NCI-H1436 treated with DMSO at 0.1 percent for 48 hours (cell line): ENCODE results near the gene PKMYT1.
A peak's percentile ranks its signal among the peaks of the same experiment; 100 is the strongest.

Experiments
- DNase-seq: peaks from one replicate; lab custom pipeline; 2025; lab: John Stamatoyannopoulos, UW

The PKMYT1 gene

DNA sequence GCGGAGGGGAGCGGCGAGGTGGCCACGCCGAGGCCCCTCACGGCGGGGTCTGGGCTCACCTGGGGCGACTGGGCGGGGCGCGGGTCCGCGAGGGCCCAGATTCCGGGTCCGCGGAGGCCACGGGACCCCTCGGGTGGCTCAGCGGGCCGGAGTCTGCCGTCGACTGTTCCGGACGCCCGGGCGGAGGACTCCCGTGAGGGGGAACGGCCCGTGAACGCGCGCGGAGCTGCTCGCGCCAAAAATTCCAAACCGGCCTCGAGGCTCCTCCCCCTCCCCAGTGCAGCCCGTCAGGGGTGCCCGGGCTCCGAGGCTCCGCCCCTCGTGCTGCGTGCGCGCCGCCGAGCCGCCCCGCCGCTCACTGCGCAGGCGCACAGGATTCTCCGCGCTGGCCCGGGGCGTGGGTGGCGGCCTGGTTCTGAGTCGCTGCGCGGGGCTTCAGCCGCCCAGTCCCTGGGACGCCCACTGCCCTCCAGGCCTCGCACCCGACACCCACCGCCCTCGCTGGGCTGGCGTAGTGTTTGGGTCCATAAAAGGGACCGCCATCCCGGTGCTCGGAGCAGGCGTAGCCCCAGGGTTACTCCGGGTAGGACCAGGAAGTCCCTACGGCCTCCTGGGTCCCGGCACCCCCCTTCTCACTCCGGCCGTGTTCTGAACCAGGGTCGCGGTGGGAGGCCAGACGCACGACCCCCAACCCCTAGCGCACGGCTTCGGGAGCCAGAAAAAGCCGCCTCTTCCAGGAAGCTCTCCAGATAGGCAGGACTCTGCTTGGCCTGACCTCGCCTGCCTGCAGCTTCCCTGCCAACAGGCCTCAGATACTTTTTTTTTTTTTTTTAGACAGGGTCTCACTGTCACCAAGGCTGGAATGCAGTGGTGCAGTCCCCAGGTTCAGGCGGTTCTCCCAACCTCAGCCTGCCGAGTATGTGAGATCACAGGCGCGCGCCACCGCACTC is at the start of gene PKMYT1:
PKMYT1 (minus strand) TSS at position 220 of the 950 bp plus-strand sequence. CDS start 789 bp downstream, outside the sequence.
- no peak for DNase-seq

GRCh38 chr16:3029491-3030221 is 49.4 kb upstream of the PKMYT1 start:
- no peak for DNase-seq

GRCh38 chr16:3028716-3029319 is 48.6 kb upstream of the PKMYT1 start:
- no peak for DNase-seq

GRCh38 chr16:3027983-3028715 is 47.9 kb upstream of the PKMYT1 start:
- peak; percentile 60 for DNase-seq

GRCh38 chr16:3027489-3027795 is 47.2 kb upstream of the PKMYT1 start:
- no peak for DNase-seq

- DNase-seq, result no peak
These were observed 46.6 kb upstream of the PKMYT1 start for GRCh38 chr16:3026609-3027488.

DNA sequence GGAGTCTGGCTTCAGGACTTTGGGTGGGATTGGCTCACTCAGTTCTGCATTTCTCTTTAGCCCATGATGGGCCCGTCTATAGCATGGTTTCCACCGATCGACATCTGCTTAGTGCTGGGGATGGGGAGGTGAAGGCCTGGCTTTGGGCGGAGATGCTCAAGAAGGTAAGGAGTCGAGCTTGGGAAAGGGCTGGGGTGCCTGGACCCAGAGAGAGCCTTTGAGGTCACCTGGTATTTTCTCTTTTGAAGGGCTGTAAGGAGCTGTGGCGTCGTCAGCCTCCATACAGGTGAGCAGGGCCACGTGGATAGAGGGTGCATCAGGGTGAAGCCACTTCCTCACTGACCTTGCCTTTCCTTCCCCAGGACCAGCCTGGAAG is 45.7 kb upstream of the PKMYT1 start:
- no peak for DNase-seq

DNA sequence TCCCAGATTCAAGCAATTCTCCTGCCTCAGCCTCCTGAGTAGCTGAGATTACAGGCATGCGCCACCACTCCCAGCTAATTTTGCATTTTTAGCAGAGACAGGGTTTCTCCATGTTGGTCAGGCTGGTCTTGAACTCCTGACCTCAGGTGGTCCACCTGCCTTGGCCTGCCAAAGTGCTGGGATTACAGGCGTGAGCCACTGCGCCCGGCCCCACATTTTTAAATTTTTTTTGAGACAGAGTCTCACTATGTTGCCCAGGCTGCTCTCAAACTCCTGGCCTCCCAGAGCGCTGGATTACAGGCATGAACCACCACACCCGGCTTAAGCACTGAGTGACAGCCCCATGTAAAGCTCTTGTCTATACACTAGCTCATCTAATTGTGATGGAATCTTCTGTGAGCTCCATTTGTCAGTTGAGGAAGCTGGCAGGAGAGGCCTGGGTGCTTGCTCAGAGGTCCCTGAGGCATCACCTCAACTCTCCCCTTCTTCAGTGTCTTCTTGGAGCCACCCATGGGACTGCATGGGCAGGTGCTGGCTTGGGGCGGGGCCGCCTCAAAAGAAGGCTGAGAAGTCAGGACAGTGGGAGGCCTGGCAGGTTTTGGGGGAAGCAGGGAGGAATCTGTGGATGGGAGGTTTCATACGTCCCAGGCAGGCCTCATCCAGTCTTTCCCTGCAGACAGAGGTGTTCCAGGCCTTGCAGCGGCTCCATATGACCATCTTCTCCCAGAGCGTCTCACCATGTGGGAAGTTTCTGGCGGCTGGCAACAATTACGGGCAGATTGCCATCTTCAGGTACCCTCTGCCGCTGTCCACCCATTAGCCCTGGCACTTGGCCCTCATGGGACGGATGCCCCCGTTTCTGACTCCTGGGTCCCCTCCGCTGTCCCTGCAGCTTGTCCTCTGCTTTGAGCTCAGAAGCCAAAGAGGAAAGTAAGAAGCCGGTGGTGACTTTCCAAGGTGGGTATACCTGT is 45.1 kb upstream of the PKMYT1 start:
- no peak for DNase-seq

- peak; percentile 92 for DNase-seq
These were observed 43.6 kb upstream of the PKMYT1 start, which contains the start of the genes HCFC1R1 and THOC6 for GRCh38 chr16:3023669-3024478. Gene HCFC1R1 (minus strand): TSS chr16:3023942. CDS start chr16:3023941, 1 bp downstream. Gene THOC6 (plus strand): TSS chr16:3024035. CDS start chr16:3024327, 292 bp downstream.

DNA sequence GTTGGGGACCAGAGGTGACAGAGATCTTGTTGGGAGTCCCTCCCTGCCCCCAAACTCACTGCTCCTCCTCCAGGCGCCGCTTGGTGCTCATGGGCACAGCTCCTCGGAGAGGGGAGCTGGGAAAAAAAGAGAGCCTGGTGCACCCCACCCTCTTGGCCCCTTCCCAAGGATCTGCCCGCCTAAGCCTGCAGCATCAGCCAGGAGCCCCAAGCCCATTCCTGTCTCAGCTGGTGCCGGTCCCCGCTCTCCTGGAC is 43.1 kb upstream of the PKMYT1 start:
- no peak for DNase-seq

GRCh38 chr16:3022684-3023414 is 42.6 kb upstream of the PKMYT1 start:
- no peak for DNase-seq

DNA sequence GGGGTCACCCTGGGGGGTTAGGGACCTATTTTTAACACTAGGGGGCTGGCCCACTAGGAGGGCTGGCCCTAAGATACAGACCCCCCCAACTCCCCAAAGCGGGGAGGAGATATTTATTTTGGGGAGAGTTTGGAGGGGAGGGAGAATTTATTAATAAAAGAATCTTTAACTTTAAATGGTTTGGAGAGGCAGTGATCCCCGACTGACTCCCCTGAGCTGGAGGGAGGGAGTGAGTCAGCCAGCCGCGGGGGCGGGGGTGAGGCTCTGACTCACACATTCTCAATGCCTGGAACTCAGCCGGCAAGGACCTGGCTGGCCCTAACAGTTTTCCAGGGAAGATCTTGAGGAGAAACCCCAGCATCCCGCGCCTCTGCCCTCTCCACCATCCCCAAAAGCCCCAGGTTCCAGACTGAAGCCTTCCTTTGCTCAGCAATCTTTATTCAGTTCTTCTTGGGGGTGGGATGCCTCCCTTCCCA is 42.0 kb upstream of the PKMYT1 start:
- no peak for DNase-seq

- DNase-seq, result no peak
These were observed 41.4 kb upstream of the PKMYT1 start for GRCh38 chr16:3021449-3022207.

DNA sequence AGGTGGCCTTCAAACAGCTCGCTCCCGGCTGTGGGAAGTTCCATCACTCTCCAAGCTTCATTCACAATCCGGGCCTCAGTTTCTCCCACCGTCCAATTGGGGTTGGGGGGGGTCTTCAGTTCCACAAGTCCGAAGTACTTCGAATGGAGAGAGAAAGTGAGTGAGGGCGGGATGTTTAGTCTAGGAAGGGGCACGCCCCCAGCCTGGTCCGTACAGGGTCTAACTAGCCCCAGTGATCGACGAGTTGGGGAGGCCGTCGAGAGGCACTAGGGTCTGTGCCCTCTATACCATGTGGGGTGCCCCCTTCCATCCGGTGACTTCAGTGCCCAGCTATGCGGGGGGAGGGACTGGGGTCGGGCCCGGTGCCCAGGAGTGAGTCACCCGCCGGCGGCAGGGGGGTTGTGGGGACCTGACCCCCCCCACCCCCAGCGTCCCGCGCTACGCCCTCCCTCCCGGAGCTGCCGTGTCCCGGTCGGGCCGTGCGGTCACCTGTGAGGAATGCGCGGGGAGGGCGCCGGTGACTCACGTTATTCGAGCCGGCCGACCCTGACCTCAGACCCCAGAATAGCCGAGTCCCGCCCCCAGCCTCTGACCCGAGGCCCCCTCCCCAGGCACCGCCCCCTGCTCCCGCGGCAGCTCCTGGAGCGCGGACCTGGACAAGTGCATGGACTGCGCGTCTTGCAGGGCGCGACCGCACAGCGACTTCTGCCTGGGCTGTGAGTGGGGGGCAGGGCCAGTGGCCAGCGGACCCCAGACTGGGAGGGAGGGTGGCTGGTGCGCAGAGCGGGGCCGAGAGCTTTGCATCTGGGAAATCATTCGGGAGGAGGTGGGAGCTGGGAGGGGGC is 40.6 kb upstream of the PKMYT1 start:
- no peak for DNase-seq

DNA sequence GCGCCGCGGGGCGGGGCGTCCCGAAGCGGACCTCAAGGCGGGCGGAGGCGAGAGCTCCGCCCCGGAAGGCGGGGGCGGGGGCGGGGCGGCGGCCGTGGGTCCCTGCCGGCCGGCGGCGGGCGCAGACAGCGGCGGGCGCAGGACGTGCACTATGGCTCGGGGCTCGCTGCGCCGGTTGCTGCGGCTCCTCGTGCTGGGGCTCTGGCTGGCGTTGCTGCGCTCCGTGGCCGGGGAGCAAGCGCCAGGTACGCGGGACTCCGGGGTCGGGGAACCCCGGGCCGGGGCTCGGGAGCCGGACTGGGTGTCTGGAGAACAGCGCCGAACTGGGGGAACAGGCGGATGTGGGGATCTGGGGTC is 40.0 kb upstream of the PKMYT1 start, which contains the start of gene TNFRSF12A:
TNFRSF12A (plus strand) TSS at position 122 of the 357 bp plus-strand sequence; CDS start at position 152, 30 bp downstream.
- no peak for DNase-seq

DNA sequence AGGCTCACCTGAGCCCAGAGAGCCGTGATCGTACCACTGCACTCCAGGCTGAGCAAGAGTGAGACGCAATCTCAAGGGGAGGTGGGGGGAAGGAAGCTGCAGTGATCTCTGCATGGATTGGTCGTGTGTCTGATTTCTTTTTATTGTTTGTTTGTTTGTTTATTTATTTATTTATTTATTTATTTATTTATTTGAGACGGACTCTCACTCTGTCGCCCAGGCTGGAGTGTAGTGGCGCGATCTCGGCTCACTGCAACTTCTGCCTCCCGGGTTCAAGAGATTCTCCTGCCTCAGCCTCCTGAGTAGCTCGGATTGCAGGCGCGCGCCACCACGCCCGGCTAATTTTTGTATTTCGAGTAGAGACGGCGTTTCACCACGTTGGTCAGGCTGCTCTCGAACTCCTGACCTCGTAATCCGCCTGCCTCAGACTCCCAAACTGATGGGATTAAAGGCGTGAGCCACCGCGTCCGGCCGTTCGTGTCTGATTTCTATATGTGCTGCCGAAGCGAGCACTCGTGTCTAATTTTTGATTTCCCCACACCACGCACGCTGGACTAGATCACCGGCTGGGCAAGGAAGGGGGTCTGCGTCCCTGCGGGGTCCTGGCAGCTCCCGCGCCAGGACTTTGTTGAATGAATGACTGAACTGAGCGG is 39.5 kb upstream of the PKMYT1 start:
- DNase-seq, result no peak
